D721Med (cell line): Measurements from ENCODE around the gene UBE2L3.

Source experiments
- DNase-seq: peaks from one replicate; pipeline ENCODE4 v3.0.0; 2011; ENCODE audit warnings: low spot score; ENCODE audit not compliant: insufficient read length
- FAIRE-seq: peaks from 2 replicates; lab custom pipeline; 2011; peaks lifted over from hg19 to GRCh38; lab: Jason Lieb, UNC
- CTCF ChIP-seq: IDR thresholded peaks from 2 replicates; pipeline ENCODE4 v1.5.1; 2012; ENCODE audit warnings: mild to moderate bottlenecking, control low read depth; ENCODE audit not compliant: insufficient read depth; ENCODE audit errors: missing control alignments

The UBE2L3 gene

GRCh38 chr22:21665047-21665851, 97.7 kb downstream of the UBE2L3 start:
- no peak for FAIRE-seq
- no peak for TF ChIP-seq CTCF

DNA sequence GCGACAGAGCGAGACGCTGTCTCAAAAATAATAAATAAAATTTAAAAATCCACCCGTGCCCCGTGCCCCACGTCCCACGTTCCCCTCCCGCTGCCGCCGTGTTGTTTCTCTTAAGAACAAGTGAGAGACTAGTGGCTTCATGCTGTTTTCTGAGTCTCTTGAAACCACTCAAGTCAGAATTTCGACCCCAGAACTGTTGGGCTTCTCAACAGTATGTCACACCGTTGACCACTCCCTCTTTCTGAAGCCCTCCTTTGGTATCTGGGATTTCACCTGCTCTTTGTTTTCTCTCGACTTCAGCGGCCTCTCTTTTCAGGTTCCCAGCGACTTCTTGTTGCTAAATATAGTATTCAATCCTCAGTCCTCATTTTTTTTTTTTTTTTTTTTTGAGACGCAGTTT, 99.3 kb downstream of the UBE2L3 start:
- no peak for DNase-seq
- FAIRE-seq, result no peak
- TF ChIP-seq CTCF, result no peak

More at GRCh38 chr22:21665047-21665851, 97.7 kb downstream of the UBE2L3 start:
- DNase-seq, result no peak

GRCh38 chr22:21669026-21669425, 101.5 kb downstream of the UBE2L3 start:
- no peak for TF ChIP-seq CTCF
- no peak for FAIRE-seq
- DNase-seq, result no peak

DNA sequence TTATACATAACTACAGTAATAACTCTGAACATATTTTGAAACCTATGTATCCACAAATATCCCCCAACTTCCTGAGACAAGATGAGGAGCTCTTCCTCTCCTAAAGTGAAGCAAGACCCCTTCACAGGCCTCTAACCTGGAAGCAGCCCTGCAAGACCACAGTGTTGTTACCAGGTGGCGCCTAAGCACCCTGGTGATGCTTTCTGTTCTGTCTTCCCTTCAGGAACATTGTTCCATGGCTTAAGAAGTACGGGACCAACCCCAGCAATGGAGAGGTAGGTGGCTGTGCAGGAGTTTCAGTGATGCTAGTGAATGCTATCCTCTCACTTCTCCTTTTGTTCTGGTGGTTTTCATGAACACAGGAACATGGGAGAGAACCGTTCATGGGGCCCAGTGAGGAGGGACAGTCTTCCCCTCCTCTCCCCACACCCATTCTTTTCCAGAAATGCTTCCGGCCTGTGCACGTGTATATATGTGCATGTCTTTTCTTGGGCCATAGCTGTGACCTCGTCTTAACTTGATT, 104.7 kb downstream of the UBE2L3 start:
- FAIRE-seq (no peak), DNase-seq (no peak)
- TF ChIP-seq CTCF, result no peak
